T-helper 2 cell (primary cell): ENCODE measurements around the gene DNPH1.
A peak's percentile ranks its signal among the peaks of the same experiment; 100 is the strongest.

Experiments used
- DNase-seq, 5 experiments: peaks; one replicate each; pipeline versions ENCODE4 v3.0.0 to v3.0.0-alpha.2; 2012 to 2022

The DNPH1 gene

DNA sequence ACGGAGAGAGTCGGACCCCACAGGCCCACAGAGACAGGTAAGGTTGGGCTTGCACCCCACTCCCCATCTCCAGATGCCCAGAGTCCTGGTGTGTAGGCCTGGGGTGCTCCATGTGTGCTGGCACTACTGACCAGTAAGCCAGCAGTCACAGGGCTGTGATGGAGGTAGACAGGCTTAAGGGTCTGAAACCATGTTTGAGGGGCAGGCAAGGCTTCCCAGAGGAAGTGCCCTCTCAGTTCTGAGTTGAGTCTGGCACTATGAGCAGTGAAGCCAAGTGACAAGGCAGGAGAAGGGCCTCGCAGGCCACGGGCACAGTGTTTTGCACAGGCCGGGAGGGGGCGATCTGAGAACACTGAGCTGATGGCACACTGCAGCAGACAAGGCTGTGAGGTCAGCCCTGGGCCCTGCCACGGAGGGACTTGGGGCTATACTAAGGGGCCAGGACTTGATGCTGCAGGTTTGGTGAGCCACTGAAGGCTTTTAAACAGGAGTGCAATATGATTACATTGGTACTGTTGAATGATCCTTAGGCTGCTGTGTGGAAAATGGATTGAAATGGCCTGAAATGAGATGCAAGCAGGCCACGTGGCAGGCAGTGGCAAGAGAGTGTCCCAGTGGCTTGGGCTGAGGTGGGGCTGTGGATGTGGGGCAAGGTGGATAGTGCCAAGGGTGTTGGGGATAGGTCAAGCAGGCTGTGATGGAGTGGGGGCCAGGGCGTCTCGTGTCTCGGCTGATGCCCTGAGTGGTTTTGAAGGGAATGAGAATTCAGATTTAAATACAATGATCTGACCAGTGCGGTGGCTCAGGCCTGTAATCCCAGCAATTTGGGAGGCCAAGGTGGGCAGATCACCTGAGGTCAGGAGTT lies 34.3 kb upstream of the DNPH1 start:
- DNase-seq, result peak; percentile 43 to 78 (median 62)

GRCh38 chr6:43262780-43263313 lies 33.6 kb upstream of the DNPH1 start:
- DNase-seq, result no peak

- DNase-seq, result no peak
These were observed 32.9 kb upstream of the DNPH1 start for GRCh38 chr6:43262000-43262779.

DNA sequence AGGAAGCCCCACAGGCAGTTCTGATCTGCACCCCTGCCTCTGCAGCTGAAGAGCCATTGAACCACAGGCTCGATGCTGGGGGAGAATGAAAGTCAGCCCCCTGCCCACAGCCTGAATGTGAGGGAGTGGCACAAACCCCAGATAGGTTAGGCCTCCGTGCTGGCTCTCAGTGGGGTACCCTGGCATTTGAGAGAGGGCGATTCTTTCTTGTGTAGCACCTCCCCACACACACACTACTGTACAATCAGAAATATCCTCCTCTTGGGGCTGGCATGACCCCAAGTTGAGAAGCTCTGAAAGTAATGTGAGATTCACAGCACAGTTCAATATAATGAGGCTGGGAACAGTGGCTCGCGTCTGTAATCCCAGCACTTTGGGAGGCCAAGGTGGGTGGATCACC lies 31.9 kb upstream of the DNPH1 start:
- DNase-seq, result no peak

GRCh38 chr6:43260791-43261190 lies 31.5 kb upstream of the DNPH1 start:
- DNase-seq, result no peak

GRCh38 chr6:43258807-43259686 lies 29.8 kb upstream of the DNPH1 start:
- DNase-seq, result no peak

DNA sequence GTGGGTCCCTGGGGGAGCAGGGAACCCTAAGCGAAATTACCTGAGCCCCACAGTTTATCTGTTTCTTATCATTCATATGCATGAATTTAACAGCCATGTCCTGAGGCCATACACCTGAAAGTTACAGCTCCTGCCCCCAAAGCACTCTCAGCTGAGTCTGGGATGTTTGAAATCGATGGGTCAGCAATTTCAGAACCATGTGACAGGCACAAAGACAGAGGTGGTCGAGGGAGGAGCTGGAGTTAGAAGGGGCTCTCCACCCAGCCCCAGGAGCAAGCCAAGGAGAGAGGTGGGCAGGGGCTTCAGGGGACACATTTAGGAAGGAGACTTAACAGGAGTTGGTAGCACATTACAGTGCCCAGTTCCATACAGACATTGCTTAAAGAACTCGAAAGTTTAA lies 28.9 kb upstream of the DNPH1 start:
- no peak for DNase-seq

GRCh38 chr6:43257367-43258145 lies 28.3 kb upstream of the DNPH1 start:
- DNase-seq, result no peak

- no peak for DNase-seq
These were observed 27.5 kb upstream of the DNPH1 start for GRCh38 chr6:43256670-43257366.

DNA sequence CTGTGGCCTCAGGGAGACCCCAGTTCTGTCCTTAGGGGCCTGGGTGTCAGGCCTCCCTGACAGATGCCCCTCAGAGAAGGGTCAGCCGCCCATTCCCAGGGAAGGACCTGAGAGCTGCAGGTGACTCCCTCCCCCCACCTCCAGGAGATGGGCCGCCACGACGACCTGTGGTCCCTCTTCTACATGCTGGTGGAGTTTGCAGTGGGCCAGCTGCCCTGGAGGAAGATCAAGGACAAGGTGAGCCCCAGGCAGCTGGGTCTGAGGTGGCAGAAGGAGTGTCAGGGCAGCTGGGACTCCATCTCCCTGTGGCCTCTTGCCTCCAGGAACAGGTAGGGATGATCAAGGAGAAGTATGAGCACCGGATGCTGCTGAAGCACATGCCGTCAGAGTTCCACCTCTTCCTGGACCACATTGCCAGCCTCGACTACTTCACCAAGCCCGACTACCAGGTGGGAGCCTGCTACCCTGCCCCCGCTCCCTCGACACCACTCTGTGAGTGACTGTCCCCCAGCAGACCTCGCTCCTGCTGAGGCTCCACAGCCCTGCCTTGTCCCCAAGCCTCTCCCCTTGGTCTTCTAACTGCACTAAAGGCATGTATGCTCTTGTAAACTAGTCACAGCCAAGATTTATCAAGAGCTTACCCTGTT lies 26.2 kb upstream of the DNPH1 start:
- DNase-seq, result no peak

DNA sequence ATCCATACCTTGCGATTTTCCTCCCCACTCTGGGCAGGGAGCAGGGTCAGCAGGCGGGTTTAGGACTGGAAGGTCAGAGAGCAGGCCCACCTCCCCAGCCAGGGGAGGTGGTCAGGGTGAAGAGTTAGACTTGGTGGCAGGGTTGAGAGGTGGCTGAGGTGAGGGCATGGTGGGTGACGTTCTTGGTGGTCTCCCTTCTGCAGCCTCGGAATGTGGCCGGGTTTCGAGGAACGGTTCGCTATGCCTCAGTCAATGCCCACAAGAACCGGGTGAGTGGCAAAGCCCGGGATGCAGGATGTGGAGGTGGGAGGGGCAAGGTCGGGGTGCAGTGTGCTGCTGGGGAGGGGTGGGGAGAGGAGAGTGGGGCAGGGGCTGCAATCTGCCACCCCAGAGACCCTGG lies 25.6 kb upstream of the DNPH1 start:
- no peak for DNase-seq

DNA sequence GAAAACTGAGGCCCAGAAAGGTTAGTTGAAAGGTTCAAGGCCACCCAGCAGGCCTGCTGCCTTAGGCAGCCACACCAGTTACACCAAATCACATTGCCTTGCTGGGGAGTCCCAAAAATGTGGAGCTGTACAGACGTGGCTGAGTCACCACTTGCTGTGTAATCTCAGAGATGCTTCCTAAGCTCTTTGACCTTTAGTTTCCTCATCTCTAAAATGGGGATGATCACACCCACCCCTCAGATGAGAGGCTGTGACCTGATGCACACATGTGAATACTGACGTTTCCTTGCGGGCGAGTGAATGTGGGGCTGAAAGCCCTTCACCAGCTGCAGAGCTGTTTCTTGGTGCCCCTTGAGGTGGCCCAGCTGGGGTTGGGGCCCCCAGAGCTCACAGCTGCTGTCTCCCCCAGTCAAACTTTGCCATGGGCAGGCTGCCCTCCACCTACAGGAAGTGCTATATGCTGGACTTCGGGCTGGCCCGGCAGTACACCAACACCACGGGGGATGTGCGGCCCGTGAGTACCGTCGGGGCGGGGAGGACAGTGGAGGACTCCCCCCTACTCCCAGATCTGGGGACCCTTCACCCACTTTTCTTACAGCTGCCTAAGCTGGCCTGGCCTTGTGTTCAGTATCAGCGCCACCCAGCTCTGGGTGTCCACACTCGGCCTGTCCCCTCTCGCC lies 25.0 kb upstream of the DNPH1 start:
- DNase-seq, result no peak

DNA sequence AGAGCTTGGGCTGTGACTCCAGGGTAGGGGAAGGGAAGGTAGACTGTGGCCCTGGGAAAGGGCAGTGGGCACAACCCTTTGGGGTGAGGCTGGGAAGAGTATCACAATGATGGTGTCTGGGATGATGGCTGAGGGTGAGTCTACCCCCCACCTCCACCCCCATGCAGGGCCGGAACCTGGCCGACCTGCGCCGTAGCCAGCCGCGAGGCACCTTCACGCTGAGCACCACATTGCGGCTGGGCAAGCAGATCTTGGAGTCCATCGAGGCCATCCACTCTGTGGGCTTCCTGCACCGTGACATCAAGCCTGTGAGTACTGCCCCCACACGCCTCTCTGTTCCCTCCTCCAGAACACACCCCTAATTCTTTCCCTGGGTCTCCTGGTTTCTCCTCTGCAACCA lies 24.1 kb upstream of the DNPH1 start:
- no peak for DNase-seq

GRCh38 chr6:43250992-43251373 lies 21.7 kb upstream of the DNPH1 start:
- DNase-seq, result no peak

DNA sequence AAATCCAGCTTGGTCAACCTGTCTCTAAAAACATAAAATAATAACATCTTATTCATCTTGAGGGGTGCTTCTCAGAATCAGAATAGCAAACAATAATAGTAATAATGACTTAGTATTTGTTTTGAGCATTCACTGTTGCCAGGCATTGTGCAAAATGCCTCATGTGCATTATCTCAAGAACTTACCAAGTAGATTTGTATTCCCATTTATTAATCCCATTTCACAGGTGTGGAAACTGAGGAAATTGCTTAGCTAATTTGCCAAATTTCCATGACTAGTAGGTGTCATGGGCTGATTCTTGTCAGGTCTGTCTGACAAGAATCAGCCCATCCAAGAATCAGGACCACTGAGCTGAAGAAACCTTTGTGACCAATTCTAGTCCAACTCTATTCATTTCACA lies 19.5 kb upstream of the DNPH1 start:
- no peak for DNase-seq

DNA sequence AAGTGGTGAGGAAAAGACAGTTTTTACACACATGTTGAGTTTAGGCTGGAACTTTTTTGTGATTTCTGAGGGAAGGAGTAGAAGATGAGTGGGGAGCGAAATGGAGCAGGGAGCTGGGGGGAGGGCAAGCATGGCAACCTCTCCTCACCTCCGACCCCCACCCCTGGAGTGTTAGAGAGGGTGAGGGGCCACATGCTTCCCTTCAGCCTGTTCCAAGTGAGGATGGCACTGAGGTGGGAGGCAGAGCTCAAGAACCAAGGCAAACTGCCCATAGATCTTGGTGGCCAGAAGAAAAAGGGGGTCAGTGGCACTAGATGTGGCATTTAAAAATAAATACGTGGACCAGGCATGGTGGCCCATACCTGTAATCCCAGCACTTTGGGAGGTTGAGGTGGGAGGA lies 18.8 kb upstream of the DNPH1 start:
- DNase-seq, result no peak

- peak; percentile 56 to 88 (median 73) for DNase-seq
These were observed 18.1 kb upstream of the DNPH1 start for GRCh38 chr6:43247114-43247999.

- peak in 1 of 5 experiments; percentile 43 for DNase-seq
These were observed 17.2 kb upstream of the DNPH1 start for GRCh38 chr6:43246301-43247113.
